HG03095 (cell line): ENCODE results near the gene TMEM82.
"Not testable (repeated sequence)": the region's sequence is repeated elsewhere in the genome, so short reads cannot be mapped to it uniquely, and the experiment has no call there.

Experiments
- ATAC-seq: cut with Tn5 transposase; IDR thresholded peaks from one replicate; pipeline ENCODE4 v1.9.1; 2021; ENCODE audit warnings: moderate library complexity; ENCODE audit not compliant: unreplicated experiment

Gene TMEM82

GRCh38 chr1:15742339-15742801 is at the start of gene TMEM82:
Gene TMEM82 (plus strand): TSS chr1:15742499. CDS start chr1:15742560, 61 bp downstream.
- no peak for ATAC-seq

DNA sequence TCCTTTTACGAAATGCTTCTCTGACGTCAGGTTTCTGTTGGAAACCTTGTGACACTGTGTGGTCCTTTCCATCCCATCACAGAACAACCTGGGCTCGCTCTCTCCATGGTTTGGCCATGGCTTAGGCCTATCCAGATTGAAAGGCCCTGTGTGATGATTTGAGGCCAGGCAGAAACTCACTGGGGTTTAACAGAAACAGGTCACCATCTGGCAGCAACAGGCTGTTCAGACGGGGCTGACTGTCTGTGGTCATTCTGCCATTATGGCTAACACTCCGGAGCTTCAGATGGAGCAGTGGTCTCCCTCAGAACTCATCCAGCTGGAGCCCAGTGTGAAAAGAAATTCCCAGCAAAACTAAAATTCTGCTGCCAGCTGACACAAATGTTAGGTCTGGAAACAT is 48.9 kb upstream of the TMEM82 start:
- ATAC-seq = no peak

GRCh38 chr1:15696956-15697521 is 45.3 kb upstream of the TMEM82 start:
- ATAC-seq = peak; percentile 90

- no peak for ATAC-seq
Observed at GRCh38 chr1:15698201-15698600, 44.1 kb upstream of the TMEM82 start.

DNA sequence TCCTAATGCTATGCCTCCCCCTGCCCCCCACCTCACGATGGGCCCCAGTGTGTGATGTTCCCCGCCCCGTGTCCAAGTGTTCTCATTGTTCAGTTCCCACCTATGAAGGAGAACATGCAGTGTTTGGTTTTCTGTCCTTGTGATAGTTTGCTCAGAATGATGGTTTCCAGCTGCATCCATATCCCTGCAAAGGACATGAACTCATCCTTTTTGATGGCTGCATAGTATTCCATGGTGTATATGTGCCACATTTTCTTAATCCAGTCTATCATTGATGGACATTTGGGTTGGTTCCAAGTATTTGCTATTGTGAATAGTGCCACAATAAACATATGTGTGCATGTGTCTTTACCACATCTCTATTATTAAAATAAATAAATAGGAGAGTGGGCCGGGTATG is 43.0 kb upstream of the TMEM82 start:
- ATAC-seq = not testable (repeated sequence)

DNA sequence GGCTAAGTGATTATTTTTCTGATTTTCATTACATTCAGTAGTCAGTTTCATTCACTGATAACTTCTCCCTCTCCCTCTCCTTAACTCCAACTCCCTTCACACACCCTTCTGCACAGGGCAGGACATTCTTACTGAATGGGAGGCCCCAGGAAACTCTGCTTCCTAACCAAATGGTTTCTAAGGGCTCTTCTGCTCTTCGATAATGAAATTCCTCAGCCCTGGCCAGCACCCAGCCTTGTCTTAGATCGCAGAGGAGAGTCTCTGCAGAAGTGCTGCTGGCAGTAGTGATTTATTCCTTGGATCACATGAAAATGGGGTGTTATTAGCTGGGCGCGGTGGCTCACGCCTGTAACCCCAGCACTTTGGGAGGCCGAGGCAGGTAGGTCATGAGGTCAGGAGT is 41.8 kb upstream of the TMEM82 start:
- ATAC-seq = no peak

DNA sequence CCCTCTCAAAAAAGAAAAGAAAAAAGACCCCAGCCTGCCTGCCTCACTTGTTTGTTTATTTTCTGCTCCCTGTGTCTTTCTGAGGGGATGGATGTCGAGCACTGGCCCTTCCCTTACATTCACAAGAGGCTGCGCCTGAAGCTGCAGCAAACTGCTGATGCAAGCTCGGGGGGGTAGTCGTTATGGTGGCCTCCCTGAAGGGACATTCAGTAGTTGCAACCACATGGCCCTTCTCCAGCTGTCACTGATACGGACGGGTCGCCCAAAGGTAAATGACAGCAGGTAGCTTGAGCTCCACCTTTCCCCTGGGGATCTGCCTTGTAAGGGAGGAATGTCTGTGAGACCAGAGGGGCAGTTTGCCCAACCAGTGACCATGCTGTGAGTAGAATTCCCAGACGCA is 40.5 kb upstream of the TMEM82 start:
- no peak for ATAC-seq

DNA sequence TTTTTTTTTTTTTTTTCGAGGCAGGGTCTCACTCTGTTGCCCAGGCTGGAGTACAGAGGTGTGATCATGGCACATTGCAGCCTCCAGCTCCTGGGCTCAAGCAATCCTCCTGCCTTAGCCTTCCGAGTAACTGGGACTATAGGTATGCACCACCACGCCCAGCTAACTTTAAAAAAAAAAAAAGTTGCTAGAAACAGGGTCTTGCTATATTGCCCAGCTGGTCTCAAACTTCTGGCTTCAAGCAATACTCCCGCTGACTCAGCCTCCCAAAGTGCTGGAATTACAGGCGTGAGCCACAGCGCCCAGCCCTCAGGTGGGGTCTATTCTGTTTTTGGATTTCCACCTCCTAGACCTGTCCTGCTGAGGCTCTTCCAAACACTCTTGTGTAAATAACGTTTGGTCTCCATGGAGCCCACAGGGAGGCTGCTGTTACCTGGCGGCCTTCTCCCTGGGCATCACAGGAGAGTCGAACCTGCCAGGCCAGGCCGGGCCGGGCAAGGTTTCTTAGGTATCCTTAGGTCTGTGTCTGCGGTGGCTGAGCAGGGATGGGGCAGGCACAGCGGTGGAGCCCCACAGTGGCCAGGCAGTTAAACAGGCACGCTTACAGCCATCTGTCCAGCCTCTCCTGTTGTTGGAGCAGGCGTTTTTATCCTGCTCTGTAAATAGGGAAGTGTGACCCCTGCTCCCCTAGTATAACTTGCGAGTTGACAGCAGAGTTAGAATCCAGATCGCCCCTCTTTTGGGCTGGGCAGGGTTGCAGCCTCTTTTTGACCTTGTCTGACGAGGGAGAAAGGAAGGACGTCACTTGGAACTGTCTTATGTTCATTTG is 39.4 kb upstream of the TMEM82 start:
- no peak for ATAC-seq

GRCh38 chr1:15703562-15703961 is 38.7 kb upstream of the TMEM82 start:
- no peak for ATAC-seq

GRCh38 chr1:15704526-15705183 is 37.6 kb upstream of the TMEM82 start:
- ATAC-seq = no peak

DNA sequence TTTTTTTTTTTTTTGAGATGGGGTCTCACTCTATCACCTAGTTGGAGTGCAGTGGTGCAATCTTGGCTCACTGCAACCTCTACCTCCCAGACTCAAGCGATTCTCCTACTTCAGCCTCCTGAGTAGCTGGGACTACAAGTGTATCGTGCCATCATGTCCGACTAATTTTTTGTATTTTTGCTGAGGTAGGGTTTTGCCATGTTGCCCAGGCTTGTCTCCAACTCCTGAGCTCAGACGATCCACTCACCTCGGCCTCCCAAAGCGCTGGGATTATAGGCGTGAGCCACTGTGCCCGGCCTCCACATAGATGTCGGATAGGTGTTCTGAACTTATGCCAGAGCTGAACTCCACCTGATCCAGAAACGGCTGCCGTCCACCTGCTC is 37.1 kb upstream of the TMEM82 start:
- no peak for ATAC-seq

GRCh38 chr1:15706751-15707150 is 35.5 kb upstream of the TMEM82 start:
- no peak for ATAC-seq

GRCh38 chr1:15707239-15707925 is 34.9 kb upstream of the TMEM82 start:
- no peak for ATAC-seq

GRCh38 chr1:15708486-15709137 is 33.7 kb upstream of the TMEM82 start:
- ATAC-seq = no peak

DNA sequence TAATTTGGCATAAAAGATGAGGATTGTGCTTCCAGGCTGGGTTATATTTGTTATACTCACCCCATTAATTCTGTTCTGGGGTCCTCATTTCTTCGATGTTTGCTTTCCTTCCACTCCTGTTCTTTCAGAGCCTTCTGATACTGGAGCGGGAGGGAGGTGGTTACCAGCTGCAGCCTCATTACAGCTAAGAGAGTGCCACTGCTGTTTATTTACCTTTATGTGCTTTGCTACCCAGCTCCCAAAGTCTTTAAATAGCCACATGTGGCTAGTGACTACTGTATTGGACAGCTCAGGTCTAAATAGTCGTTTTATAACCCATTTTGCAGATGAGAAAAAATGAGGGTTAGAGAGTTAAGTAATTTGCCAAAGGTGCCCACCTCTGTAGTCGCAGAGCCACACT is 33.1 kb upstream of the TMEM82 start:
- ATAC-seq = no peak

- ATAC-seq = no peak
Observed at GRCh38 chr1:15712168-15712567, 30.1 kb upstream of the TMEM82 start.

- no peak for ATAC-seq
Observed at GRCh38 chr1:15714406-15715136, 27.7 kb upstream of the TMEM82 start.

DNA sequence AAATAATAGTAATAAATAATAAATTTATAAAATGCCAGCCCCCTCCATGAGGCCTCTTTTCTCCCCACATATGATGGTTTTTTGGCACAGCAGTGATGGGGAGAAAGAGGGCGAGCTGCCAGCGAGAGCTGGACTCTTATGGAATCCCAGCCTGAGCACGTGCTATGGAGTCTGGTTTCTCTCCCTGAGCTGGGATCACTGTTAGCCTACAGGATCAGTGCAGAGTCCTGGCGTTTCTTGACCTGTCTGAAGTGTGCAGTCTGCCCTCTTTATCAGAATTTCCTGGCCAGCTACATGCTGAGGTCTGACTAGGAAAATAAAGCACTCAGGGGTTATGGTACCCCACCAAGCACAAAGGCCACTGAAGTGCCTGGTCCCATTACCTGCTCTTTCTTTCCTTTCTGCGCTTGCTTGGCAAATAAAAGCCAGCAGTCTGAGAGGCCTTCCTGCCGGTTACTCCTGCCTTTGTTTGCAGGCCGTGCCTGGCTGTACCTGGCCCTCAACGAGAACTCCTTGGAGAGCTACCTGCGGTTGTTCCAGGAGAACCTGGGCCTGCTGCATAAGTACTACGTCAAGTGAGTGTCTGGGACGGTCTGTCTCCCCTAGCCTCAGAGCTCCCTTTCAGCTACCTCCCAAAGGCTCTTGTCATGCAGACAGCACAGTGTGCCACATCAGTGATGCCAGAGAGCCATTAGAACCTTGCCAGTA is 24.7 kb upstream of the TMEM82 start:
- ATAC-seq = no peak

DNA sequence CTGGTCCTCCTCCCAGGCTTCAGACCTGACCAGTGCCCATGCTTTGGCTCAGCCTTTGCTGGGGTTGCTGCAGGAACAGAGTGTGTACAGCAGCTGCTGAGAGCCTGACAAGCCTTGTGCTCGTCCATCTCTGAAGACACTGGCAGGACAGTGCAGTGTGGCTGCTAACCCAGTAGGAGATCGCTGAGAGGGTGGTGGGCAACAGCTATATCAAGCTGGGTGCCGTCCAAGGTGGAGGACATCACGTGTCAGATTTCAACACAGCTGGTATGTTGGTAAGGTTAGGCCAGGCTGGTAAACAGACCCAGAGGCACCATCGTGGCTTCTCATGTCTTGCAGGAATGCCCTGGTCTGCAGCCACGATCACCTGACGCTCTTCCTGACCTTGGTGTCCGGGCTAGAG is 24.1 kb upstream of the TMEM82 start:
- no peak for ATAC-seq
